Smooth muscle cell (in vitro differentiated cells): ENCODE measurements around the gene PIK3R3. TPM values are rescaled to one million over a fixed set of nuclear protein-coding genes. Genes with fewer than 3 reads are reported as not detected.
"Not testable (repeated sequence)": the region's sequence is repeated elsewhere in the genome, so short reads cannot be mapped to it uniquely, and the experiment has no call there.

ENCODE experiments used
- DNase-seq: peaks from one replicate; lab custom pipeline; 2025; ENCODE audit not compliant: unreplicated experiment; lab: John Stamatoyannopoulos, UW
- H2AFZ ChIP-seq: fragments of 200-600 bp; sonication (generic); 2 replicates; pipeline ENCODE4 v1.6.0; 2016; ENCODE audit warnings: antibody characterized with exemption, low read depth, mild to moderate bottlenecking
- H3F3A ChIP-seq: fragments of 200-600 bp; sonication (generic); 2 replicates; pipeline ENCODE4 v1.6.0; 2017; ENCODE audit warnings: antibody characterized with exemption, low read depth
- H3K27ac ChIP-seq: fragments of 200-600 bp; sonication (generic); 2 replicates; pipeline ENCODE4 v1.5.1; 2016; ENCODE audit warnings: low read depth, mild to moderate bottlenecking
- H3K27me3 ChIP-seq: fragments of 200-600 bp; sonication (generic); 2 replicates; pipeline ENCODE4 v1.6.1; 2016; ENCODE audit warnings: low read depth, mild to moderate bottlenecking
- H3K36me3 ChIP-seq: fragments of 200-600 bp; sonication (generic); 2 replicates; pipeline ENCODE4 v1.5.1; 2016; ENCODE audit warnings: low read depth
- H3K4me1 ChIP-seq: fragments of 200-600 bp; sonication (generic); 2 replicates; pipeline ENCODE4 v1.5.1; 2016; ENCODE audit warnings: low read depth
- H3K4me2 ChIP-seq: fragments of 200-600 bp; sonication (generic); 2 replicates; pipeline ENCODE4 v1.6.0; 2016; ENCODE audit warnings: mild to moderate bottlenecking
- H3K4me3 ChIP-seq: fragments of 200-600 bp; sonication (generic); 2 replicates; pipeline ENCODE4 v1.5.1; 2016; ENCODE audit warnings: mild to moderate bottlenecking
- H3K79me2 ChIP-seq: fragments of 200-600 bp; sonication (generic); 2 replicates; pipeline ENCODE4 v1.6.0; 2016; ENCODE audit warnings: low read depth, mild to moderate bottlenecking
- H3K9ac ChIP-seq: fragments of 200-600 bp; sonication (generic); 2 replicates; pipeline ENCODE4 v1.6.0; 2016; ENCODE audit warnings: low read depth
- H3K9me3 ChIP-seq: fragments of 200-600 bp; sonication (generic); replicated peaks from 2 replicates; pipeline ENCODE4 v1.5.1; 2016; ENCODE audit warnings: low read depth
- H4K20me1 ChIP-seq: fragments of 200-600 bp; sonication (generic); 2 replicates; pipeline ENCODE4 v1.6.0; 2016; ENCODE audit warnings: low read depth
- CTCF ChIP-seq: fragments of 200-600 bp; sonication (generic); IDR thresholded peaks from 2 replicates; pipeline ENCODE4 v1.5.1; 2017; ENCODE audit warnings: borderline replicate concordance, mild to moderate bottlenecking, antibody characterized with exemption; ENCODE audit not compliant: insufficient read depth, poor library complexity, severe bottlenecking
- WGBS: methylation state at CpG from one replicate; pipeline ENCODE4 v1.1.7; 2016; ENCODE audit warnings: low lambda C conversion rate; 5-methylcytosine and 5-hydroxymethylcytosine counted together
- polyA plus RNA-seq: library from polyadenylated mRNA; unstranded; fragments of >200 nt; fragmentation: Nextera tagmentation; extraction: Ambion mirVana; gene quantifications from 2 replicates; pipeline ENCODE4 v1.2.1, GENCODE V29; 2016
- total RNA-seq: library from RNA; depleted of rRNA; stranded (reverse); fragments of >200 nt; gene quantifications from 2 replicates; pipeline ENCODE4 v1.2.3, GENCODE V29; 2014

The PIK3R3 gene
- total and polyA plus RNA-seq, 2 experiments from 2014 or later, result 3.7 to 5.6 TPM

DNA sequence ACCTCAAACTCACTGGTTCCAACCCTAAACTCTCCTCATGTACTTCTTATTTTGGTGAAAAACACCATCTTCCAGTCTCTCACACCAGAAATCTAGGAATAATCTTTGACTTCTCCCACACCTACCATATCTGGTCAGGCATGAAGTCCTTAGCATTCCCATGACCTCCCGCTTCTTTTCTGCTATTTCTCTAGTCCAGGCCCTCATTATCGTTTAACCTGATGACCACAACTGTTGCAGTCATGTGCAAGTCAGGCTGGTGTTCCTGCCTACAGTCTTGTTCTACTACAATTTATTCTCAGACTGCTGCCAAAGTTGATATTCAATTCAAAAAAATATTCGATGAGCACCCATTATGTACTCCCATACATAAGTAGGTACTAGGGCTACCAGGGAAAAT lies 71.3 kb downstream of the PIK3R3 start:
- Histone ChIP-seq H3K36me3 (no peaks in the 10 kb centered on the region), H3F3A (no peaks in the 10 kb centered on the region), H3K27ac (no peak overlapping the region), H3K27me3 (no peaks in the 10 kb centered on the region), H3K4me2 (no peak overlapping the region), H4K20me1 (no peaks in the 10 kb centered on the region), H3K9me3 (no peaks in the 10 kb centered on the region), H3K4me1 (no peaks in the 10 kb centered on the region), H3K4me3 (no peak overlapping the region), H3K79me2 (no peaks in the 10 kb centered on the region), H3K9ac (no peak overlapping the region), H2AFZ (no peak overlapping the region)
- no peak for DNase-seq
- TF ChIP-seq CTCF, result no peak
- WGBS, result 79% methylated on average over 3 of the region's 3 CpGs

DNA sequence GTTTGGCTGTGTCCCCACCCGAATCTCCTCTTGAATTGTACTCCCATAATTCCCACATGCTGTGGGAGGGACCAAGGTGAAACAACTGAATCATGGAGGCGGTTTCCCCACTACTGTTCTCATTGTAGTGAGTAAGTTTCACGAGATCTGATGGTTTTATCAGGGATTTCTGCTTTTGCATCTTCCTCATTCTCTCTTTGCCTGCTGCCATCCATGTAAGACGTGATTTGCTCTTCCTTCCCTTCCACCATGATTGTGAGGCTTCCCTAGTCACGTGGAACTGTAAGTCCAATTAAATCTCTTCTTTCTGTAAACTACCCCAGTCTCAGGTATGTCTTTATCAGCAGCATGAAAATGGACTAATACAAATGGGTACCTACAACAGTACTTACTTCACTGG lies 73.5 kb downstream of the PIK3R3 start:
- Histone ChIP-seq H3K27ac (no peak overlapping the region), H3K9ac (no peak overlapping the region), H3K9me3 (no peaks in the 10 kb centered on the region), H4K20me1 (no peaks in the 10 kb centered on the region), H3K27me3 (no peaks in the 10 kb centered on the region), H3K4me3 (no peak overlapping the region), H3K79me2 (no peaks in the 10 kb centered on the region), H2AFZ (no peak overlapping the region), H3K36me3 (no peaks in the 10 kb centered on the region), H3K4me1 (no peaks in the 10 kb centered on the region), H3K4me2 (no peak overlapping the region), H3F3A (no peaks in the 10 kb centered on the region)
- 93% methylated on average over 5 of the region's 5 CpGs for WGBS
- DNase-seq, result no peak
- TF ChIP-seq CTCF, result no peak

- no peak overlapping the region for H3K27ac ChIP-seq
- H3K4me3 ChIP-seq, result no peak overlapping the region
- H2AFZ ChIP-seq, result no peak overlapping the region
- no peaks in the 10 kb centered on the region for H3F3A ChIP-seq
- no peak overlapping the region for H3K9ac ChIP-seq
- WGBS, result 96% methylated on average over 3 of the region's 3 CpGs
- no peak for DNase-seq
- H3K79me2 ChIP-seq, result no peaks in the 10 kb centered on the region
- no peak for TF ChIP-seq CTCF
- no peaks in the 10 kb centered on the region for H3K27me3 ChIP-seq
- H4K20me1 ChIP-seq, result no peaks in the 10 kb centered on the region
- no peaks in the 10 kb centered on the region for H3K36me3 ChIP-seq
- no peaks in the 10 kb centered on the region for H3K9me3 ChIP-seq
- no peak overlapping the region for H3K4me2 ChIP-seq
- H3K4me1 ChIP-seq, result no peaks in the 10 kb centered on the region
Observed at GRCh38 chr1:46057781-46058180, 74.6 kb downstream of the PIK3R3 start.

- not testable (repeated sequence) for H3K4me1 ChIP-seq, H3K27ac ChIP-seq, H3K9me3 ChIP-seq, H3F3A ChIP-seq, H4K20me1 ChIP-seq, H3K36me3 ChIP-seq, H3K4me2 ChIP-seq, DNase-seq, H3K9ac ChIP-seq, H2AFZ ChIP-seq, H3K79me2 ChIP-seq, H3K27me3 ChIP-seq, H3K4me3 ChIP-seq
- WGBS, result 91% methylated on average over 4 of the region's 4 CpGs
Observed at GRCh38 chr1:46057215-46057614, 75.2 kb downstream of the PIK3R3 start.
